ENCODE data around the gene C1orf159. TPM values are rescaled to one million over a fixed set of nuclear protein-coding genes. Genes with fewer than 3 reads are reported as not detected.

The C1orf159 gene
- total RNA-seq, 1 experiment from 2014 or later: 19.1 TPM

DNA sequence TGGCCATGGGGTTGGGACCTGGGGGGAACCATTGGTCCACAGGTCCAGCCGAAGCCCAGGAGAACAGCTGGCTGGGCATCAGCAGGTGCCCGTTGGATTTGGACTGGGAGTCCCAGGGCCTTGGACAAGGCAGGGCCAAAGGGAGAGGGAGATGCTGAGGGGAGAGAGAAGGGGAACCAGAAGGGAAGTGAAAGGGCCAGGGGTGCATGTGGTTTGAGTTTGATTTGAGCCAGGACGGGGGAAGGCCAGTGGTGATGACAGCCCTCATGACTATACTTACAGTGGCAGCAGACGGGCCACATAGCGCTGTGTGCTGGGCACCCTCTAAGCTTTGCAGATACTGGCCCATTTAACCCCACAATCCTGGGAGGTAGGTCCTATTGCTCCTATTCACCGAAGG, 77.2 kb downstream of the C1orf159 start:
- DNase-seq (ENCODE audit: low read depth): no peak

DNA sequence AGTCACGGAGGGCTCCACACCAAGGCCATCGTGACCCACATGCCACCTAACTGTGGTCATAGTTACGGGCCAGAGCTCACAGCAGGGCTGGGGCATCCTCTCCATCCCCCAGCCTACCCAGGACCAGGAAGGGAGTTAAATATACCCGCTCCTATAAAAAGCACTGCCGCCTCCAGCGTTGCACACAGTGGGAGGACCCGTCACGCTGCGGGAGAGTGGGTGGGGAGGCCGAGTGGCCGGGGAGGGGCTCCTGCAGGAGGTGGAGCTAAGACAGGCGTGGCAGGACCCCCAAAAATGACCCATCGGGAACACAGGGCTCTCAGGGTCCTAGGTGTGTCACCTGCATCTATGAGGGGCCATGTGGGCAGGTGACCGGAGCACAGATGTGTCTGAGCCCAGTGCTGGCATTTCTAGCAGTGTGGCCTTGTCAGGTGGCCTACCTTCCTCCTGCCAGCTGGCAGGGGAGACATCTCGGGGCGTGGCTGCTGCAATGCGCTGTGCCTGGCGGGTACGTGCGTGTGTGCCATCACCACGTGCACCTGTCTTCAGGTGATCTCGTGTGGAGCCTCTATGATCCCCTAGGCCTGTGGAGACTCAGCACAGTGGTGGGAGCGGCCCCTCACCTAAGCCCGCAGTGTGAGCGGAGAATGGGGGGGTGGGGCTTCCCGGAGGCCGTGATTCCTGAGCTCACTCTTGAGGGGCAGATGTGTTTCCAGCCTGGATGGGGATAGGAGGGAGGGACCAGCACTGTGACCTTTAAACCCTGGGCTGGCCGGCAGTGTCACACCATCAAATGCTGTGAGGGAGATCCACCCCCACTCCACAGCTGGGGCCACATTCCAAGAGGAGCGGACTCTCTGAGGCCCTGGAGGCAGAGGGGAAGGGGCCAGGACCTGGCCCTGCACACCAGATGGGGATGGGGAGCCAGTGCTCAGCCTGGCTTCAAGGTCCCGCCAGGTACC, 78.2 kb downstream of the C1orf159 start:
- no peak for DNase-seq (ENCODE audit: low read depth)

DNA sequence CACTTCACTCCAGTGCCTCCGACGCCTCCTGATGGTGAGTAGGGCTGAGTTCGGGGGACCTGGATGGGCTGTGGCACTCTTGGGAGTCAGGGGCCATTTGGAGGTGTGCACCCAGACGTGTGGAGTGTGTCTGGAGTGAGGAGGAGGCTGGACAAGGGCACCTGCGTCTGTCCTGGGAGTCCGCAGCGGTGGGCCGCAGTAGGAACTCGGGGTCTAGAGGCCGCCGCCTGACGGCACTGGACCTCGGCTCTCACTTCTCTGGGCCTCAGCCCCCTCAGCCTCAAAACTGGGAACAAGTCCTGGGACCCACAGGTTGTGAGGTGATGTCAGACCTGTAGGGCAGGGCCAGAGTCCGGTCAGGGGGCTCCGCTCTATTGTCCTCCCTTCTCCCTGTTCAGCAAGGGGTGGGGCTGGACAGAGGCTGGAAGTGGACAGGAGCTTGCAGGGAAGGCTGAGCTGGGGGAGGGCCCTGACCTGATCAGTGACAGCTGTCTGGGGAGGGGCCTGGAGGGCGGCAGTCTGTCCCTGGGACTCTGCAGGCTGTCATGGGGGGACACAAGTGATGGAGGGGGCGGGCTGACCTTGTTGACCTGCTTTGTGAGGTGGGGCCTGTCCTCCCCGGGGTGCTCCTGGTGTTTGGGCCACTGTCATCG, 80.5 kb downstream of the C1orf159 start:
- DNase-seq (ENCODE audit: low read depth): no peak

DNA sequence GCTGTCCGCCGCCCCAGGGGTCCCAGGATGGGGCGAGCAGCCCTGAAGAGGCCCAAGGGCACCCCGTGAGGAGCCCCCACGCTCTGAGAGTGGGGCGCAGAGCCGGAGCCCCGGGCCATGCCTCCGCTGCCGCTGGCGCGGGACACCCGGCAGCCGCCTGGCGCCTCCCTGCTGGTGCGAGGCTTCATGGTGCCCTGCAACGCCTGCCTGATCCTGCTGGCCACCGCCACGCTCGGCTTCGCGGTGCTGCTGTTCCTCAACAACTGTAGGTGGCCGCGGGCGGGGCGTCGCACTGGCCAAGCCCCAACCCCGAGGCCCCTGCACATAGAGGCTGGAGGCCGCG, 81.5 kb downstream of the C1orf159 start:
- no peak for DNase-seq (ENCODE audit: low read depth)

DNA sequence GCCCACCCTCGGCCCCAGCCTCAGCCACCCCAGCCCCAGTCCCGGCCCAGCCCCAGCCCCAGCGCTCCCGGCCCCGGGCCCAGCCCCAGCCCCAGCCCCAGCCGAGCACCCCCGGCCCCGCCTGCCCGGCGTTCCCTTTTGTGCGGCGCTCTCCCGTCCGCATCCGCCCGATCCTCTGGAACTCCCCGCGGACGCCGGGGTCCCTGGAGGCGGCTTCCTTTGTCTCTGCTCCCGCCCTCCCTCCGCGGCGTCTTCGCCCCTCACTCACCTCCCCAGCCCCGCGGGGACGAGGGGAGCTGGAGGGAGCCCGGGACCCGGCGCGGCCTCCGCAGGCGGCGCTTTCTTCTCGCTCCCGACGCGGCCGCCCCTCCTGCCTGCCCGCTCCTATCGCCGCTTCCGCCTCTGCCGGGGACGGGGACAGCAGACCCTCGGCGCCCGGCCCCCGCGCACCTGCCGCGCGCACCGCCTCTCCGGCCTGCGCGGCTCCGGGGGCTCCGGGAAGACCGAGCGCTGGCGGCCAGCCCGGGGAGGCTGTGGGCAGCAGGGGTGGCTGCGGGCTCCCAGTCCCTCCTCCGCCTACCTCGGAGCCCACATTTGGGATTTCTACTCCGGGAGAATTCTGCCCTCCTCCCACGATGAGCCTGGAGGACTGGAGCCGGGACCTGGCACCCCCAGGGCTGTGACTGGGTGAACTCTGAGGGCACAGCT, 82.0 kb downstream of the C1orf159 start:
- DNase-seq (ENCODE audit: low read depth): no peak

GRCh38 chr1:1033009-1033587, 82.8 kb downstream of the C1orf159 start:
- peak; percentile 67 for DNase-seq (ENCODE audit: low read depth)

DNA sequence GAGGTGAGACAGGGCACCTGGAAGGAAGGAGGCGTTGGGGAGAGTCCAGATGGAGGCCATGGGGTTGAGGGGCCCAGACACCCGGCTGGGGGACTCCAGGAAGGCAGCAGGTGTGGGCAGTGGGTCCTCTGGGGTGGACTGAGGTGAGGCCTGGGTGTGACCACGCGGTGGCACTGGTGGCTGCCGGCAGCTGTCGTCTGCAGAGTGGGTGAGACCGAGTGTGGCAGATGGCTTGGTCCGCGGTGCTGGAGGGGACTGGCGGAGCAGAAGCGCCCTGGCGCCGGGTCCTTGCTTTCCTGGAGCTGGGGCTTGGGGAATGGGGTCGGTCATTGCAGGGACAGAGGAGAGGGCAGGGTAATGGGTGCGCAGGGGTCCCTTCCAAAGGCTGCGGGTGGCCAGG, 83.5 kb downstream of the C1orf159 start:
- no peak for DNase-seq (ENCODE audit: low read depth)

Other genes with a start within 250 kb of the C1orf159 start
- 24.3 and 29.0 TPM in 2 replicates for gene SAMD11, start 192.2 kb downstream of the C1orf159 start, total RNA-seq (2014; rRNA removed; shearing (Covaris generic))
- gene NOC2L, start 156.8 kb downstream of the C1orf159 start, total RNA-seq (2014; rRNA removed; shearing (Covaris generic)): 256 and 271 TPM in 2 replicates
- 9.4 and 13.9 TPM in 2 replicates for gene KLHL17, start 155.5 kb downstream of the C1orf159 start, total RNA-seq (2014; rRNA removed; shearing (Covaris generic))
- gene PLEKHN1, start 149.6 kb downstream of the C1orf159 start, total RNA-seq (2014; rRNA removed; shearing (Covaris generic)): 0.11 and 3.8 TPM in 2 replicates
- gene PERM1, start 134.0 kb downstream of the C1orf159 start, total RNA-seq (2014; rRNA removed; shearing (Covaris generic)): not detected in 2 replicates
- 30.1 and 36.3 TPM in 2 replicates for gene HES4, start 116.0 kb downstream of the C1orf159 start, total RNA-seq (2014; rRNA removed; shearing (Covaris generic))
- 219 and 238 TPM in 2 replicates for gene ISG15, start 102.6 kb downstream of the C1orf159 start, total RNA-seq (2014; rRNA removed; shearing (Covaris generic))
- gene AGRN, start 96.0 kb downstream of the C1orf159 start, total RNA-seq (2014; rRNA removed; shearing (Covaris generic)): 66.6 and 72.0 TPM in 2 replicates
- not detected in 2 replicates for gene RNF223, start 41.8 kb downstream of the C1orf159 start, total RNA-seq (2014; rRNA removed; shearing (Covaris generic))
- gene TTLL10, start 57.8 kb upstream of the C1orf159 start, total RNA-seq (2014; rRNA removed; shearing (Covaris generic)): not detected in 2 replicates
- gene TNFRSF18, start 90.5 kb upstream of the C1orf159 start, total RNA-seq (2014; rRNA removed; shearing (Covaris generic)): 0.89 and 1.9 TPM in 2 replicates
- not detected in 2 replicates for gene TNFRSF4, start 98.1 kb upstream of the C1orf159 start, total RNA-seq (2014; rRNA removed; shearing (Covaris generic))
- gene SDF4, start 115.9 kb upstream of the C1orf159 start, total RNA-seq (2014; rRNA removed; shearing (Covaris generic)): 84.4 and 91.8 TPM in 2 replicates
- 44.5 and 49.1 TPM in 2 replicates for gene B3GALT6, start 116.1 kb upstream of the C1orf159 start, total RNA-seq (2014; rRNA removed; shearing (Covaris generic))
- gene C1QTNF12, start 130.6 kb upstream of the C1orf159 start, total RNA-seq (2014; rRNA removed; shearing (Covaris generic)): 0.36 TPM in 1 of 2 replicates, not detected in the other
- 82.1 and 87.3 TPM in 2 replicates for gene UBE2J2, start 157.8 kb upstream of the C1orf159 start, total RNA-seq (2014; rRNA removed; shearing (Covaris generic))
- 0.71 and 0.86 TPM in 2 replicates for gene SCNN1D, start 164.3 kb upstream of the C1orf159 start, total RNA-seq (2014; rRNA removed; shearing (Covaris generic))
- 17.5 and 19.3 TPM in 2 replicates for gene ACAP3, start 191.8 kb upstream of the C1orf159 start, total RNA-seq (2014; rRNA removed; shearing (Covaris generic))
- 18.8 and 39.8 TPM in 2 replicates for gene PUSL1, start 192.5 kb upstream of the C1orf159 start, total RNA-seq (2014; rRNA removed; shearing (Covaris generic))
- 76.5 and 95.7 TPM in 2 replicates for gene INTS11, start 208.6 kb upstream of the C1orf159 start, total RNA-seq (2014; rRNA removed; shearing (Covaris generic))
- gene CPTP, start 208.7 kb upstream of the C1orf159 start, total RNA-seq (2014; rRNA removed; shearing (Covaris generic)): 7.0 and 12.9 TPM in 2 replicates
- under 0.01 TPM in 1 of 2 replicates, not detected in the other for gene TAS1R3, start 215.2 kb upstream of the C1orf159 start, total RNA-seq (2014; rRNA removed; shearing (Covaris generic))
- gene DVL1, start 233.3 kb upstream of the C1orf159 start, total RNA-seq (2014; rRNA removed; shearing (Covaris generic)): 44.4 and 65.5 TPM in 2 replicates
- gene MXRA8, start 242.5 kb upstream of the C1orf159 start, total RNA-seq (2014; rRNA removed; shearing (Covaris generic)): 0.23 TPM in 1 of 2 replicates, not detected in the other

Measured in Daoy (cell line).